Gastrocnemius medialis (tissue), 4 donors: ENCODE data around the gene TRIM46.

ENCODE experiments used
- POLR2A ChIP-seq, 2 donors: fragments of 450-650 bp; IDR thresholded peaks; one replicate each; pipeline ENCODE4 v1.6.1; 2017; ENCODE audit warnings: antibody characterized with exemption in 2 of 2, mild to moderate bottlenecking in 2 of 2, moderate library complexity in 2 of 2
- TF ChIP-seq, protein P1 (sequence below), 5 experiments: fragments of 450-650 bp in 3 of 5; fragments of 200-600 bp in 2 of 5; sonication (generic) in 2 of 5; IDR thresholded peaks in 4 of 5; conservative IDR thresholded peaks in 1 of 5; 1 replicate in 4 of 5; 2 replicates in 1 of 5; pipeline ENCODE4 v1.5.1; 2016 to 2019; ENCODE audit warnings: antibody characterized with exemption in 5 of 5, mild to moderate bottlenecking in 3 of 5, moderate library complexity in 3 of 5

DNA sequence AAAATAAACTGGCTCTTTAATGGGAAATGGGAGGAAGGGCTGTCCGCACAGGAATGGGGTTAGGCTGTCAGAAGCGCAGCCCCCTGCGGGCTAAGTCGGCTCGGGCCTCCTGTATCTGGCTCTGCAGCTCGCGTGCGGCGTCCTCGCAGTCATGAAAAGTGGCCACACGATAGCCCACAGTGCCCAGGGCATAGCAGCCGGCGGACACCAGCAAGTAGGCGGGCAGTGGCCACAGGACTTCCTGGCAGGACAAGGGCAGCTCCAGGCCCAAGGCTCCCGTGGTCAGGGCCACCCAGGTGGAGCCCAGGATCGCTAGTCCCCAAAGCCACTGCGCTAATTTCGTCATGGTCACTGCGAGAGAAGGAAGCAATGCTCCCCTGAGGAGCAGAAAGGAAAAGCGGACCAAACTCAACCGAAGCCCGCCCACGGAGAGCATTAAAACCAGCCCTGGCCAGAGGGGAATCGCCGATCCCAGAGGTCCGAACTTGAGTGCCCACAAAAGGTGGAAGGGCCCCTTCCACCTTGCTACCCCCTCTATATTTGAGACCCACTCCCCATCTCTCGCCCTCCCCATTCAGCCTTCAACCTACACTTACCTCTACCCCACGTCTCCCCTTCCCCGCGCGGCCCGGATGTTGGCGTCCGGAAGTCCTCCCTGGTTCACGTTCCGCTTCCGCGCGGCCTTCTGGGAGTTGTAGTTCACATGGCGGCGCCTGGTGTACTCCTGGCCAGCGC, 33.6 kb upstream of the TRIM46 start, which contains the start of gene DPM3:
- TF ChIP-seq, protein P1, sequence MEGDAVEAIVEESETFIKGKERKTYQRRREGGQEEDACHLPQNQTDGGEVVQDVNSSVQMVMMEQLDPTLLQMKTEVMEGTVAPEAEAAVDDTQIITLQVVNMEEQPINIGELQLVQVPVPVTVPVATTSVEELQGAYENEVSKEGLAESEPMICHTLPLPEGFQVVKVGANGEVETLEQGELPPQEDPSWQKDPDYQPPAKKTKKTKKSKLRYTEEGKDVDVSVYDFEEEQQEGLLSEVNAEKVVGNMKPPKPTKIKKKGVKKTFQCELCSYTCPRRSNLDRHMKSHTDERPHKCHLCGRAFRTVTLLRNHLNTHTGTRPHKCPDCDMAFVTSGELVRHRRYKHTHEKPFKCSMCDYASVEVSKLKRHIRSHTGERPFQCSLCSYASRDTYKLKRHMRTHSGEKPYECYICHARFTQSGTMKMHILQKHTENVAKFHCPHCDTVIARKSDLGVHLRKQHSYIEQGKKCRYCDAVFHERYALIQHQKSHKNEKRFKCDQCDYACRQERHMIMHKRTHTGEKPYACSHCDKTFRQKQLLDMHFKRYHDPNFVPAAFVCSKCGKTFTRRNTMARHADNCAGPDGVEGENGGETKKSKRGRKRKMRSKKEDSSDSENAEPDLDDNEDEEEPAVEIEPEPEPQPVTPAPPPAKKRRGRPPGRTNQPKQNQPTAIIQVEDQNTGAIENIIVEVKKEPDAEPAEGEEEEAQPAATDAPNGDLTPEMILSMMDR (IDR thresholded peaks at IDR 0.05 in 4 of 5, conservative IDR thresholded peaks at IDR 0.05 in 1 of 5) = no peak
- TF ChIP-seq POLR2A (IDR thresholded peaks at IDR 0.05) = peak; percentile 59 to 67
